Uterus (tissue), 4 donors: Measurements from ENCODE around the gene PLEKHA7. TPM values are rescaled to one million over a fixed set of nuclear protein-coding genes. Genes with fewer than 3 reads are reported as not detected.
"Not testable (repeated sequence)": the region's sequence is repeated elsewhere in the genome, so short reads cannot be mapped to it uniquely, and the experiment has no call there.

Experiments used
- DNase-seq, 2 donors: peaks; one replicate each; pipeline ENCODE4 v3.0.0-alpha.2; 2019 to 2020
- H3K27ac ChIP-seq, 2 donors: fragments of 200-600 bp; sonication (generic); 1 replicate in 1 of 2; 2 replicates in 1 of 2; pipeline ENCODE4 v1.5.1; 2016 to 2018
- H3K27me3 ChIP-seq, 2 donors: fragments of 200-600 bp; sonication (generic); one replicate each; pipeline ENCODE4 v1.5.1; 2018 to 2019; ENCODE audit warnings: control low read depth in 1 of 2
- H3K36me3 ChIP-seq, 2 donors: fragments of 200-600 bp; sonication (generic); one replicate each; pipeline ENCODE4 v1.5.1; 2019; ENCODE audit warnings: control low read depth in 1 of 2
- H3K4me1 ChIP-seq, 2 donors: fragments of 200-600 bp; sonication (generic); one replicate each; pipeline ENCODE4 v1.5.1; 2018 to 2019; ENCODE audit warnings: control low read depth in 1 of 2
- H3K4me3 ChIP-seq, 2 donors: fragments of 200-600 bp; sonication (generic); 1 replicate in 1 of 2; 2 replicates in 1 of 2; pipeline ENCODE4 v1.5.1; 2018 to 2019; ENCODE audit warnings: mild to moderate bottlenecking in 1 of 2
- H3K9me3 ChIP-seq, 2 donors: fragments of 200-600 bp; sonication (generic); one replicate each; pipeline ENCODE4 v1.5.1; 2019; ENCODE audit warnings: control low read depth in 1 of 2
- CTCF ChIP-seq, 4 experiments: fragments of 200-600 bp in 2 of 4; fragments of 450-650 bp in 2 of 4; sonication (generic) in 2 of 4; IDR thresholded peaks; one replicate each; pipeline ENCODE4 v1.5.1; 2016 to 2019; ENCODE audit warnings: antibody characterized with exemption in 4 of 4, mild to moderate bottlenecking in 2 of 4, moderate library complexity in 1 of 4
- POLR2A ChIP-seq, 2 donors: fragments of 450-650 bp; IDR thresholded peaks; one replicate each; pipeline ENCODE4 v1.6.1; 2016; ENCODE audit warnings: antibody characterized with exemption in 2 of 2, mild to moderate bottlenecking in 1 of 2, moderate library complexity in 1 of 2
- intact Hi-C: fragments of 100-400 bp; cut with DNase I; formaldehyde crosslinking; loops from one replicate; pipeline ENCODE4 v1.15.1; 2023; ENCODE audit warnings: low total_unique reads
- total RNA-seq, 4 donors: library from RNA; depleted of rRNA in 3 of 4; stranded (reverse); fragments of >200 nt in 3 of 4; gene quantifications; one replicate each; pipeline versions ENCODE4 v1.1.0 to v1.2.4, GENCODE V29; 2014 to 2023
- donor health status: DM: yes; HTN: yes; CAD: no.

Gene PLEKHA7
- total RNA-seq, 4 donors from 2014 or later, result 13.3 to 38.2 (median 26.7) TPM

- Histone ChIP-seq H3K27me3 (no peaks in the 10 kb centered on the region), H3K4me3 (no peak overlapping the region), H3K27ac (no peak overlapping the region), H3K36me3 (no peaks in the 10 kb centered on the region), H3K4me1 (no peaks in the 10 kb centered on the region), H3K9me3 (no peaks in the 10 kb centered on the region)
- intact Hi-C loops, result no loop called here
- TF ChIP-seq CTCF (IDR thresholded peaks at IDR 0.05), result no peak
- no peak for TF ChIP-seq POLR2A (IDR thresholded peaks at IDR 0.05)
- DNase-seq, result no peak
Observed at GRCh38 chr11:16912692-16913111, 101.5 kb downstream of the PLEKHA7 start.

- intact Hi-C loops, result no loop called here
- no peak for TF ChIP-seq POLR2A (IDR thresholded peaks at IDR 0.05)
- no peak for TF ChIP-seq CTCF (IDR thresholded peaks at IDR 0.05)
- H3K27me3 ChIP-seq, result no peaks in the 10 kb centered on the region
Observed at GRCh38 chr11:16911658-16912057, 102.6 kb downstream of the PLEKHA7 start.

GRCh38 chr11:16911186-16911585 is 103.0 kb downstream of the PLEKHA7 start:
- H3K27ac ChIP-seq, result no peak overlapping the region

More at GRCh38 chr11:16911658-16912057, 102.6 kb downstream of the PLEKHA7 start:
- no peak overlapping the region for H3K4me3 ChIP-seq
- H3K4me1 ChIP-seq, result no peaks in the 10 kb centered on the region
- no peaks in the 10 kb centered on the region for H3K36me3 ChIP-seq
- H3K9me3 ChIP-seq, result no peaks in the 10 kb centered on the region
- no peak overlapping the region for H3K27ac ChIP-seq
- no peak for DNase-seq

GRCh38 chr11:16909359-16910035 is 104.7 kb downstream of the PLEKHA7 start:
- TF ChIP-seq POLR2A (IDR thresholded peaks at IDR 0.05) (no peak), CTCF (IDR thresholded peaks at IDR 0.05) (no peak)
- no peak for DNase-seq
- no peaks in the 10 kb centered on the region for H3K4me1 ChIP-seq
- H3K27ac ChIP-seq, result no peak overlapping the region
- H3K4me3 ChIP-seq, result no peak overlapping the region
- intact Hi-C loops, result no loop called here
- H3K9me3 ChIP-seq, result no peaks in the 10 kb centered on the region
- H3K27me3 ChIP-seq, result no peaks in the 10 kb centered on the region
- no peaks in the 10 kb centered on the region for H3K36me3 ChIP-seq

More at GRCh38 chr11:16911186-16911585, 103.0 kb downstream of the PLEKHA7 start:
- Histone ChIP-seq H3K4me3 (no peak overlapping the region), H3K27me3 (no peaks in the 10 kb centered on the region), H3K4me1 (no peaks in the 10 kb centered on the region), H3K9me3 (no peaks in the 10 kb centered on the region), H3K36me3 (no peaks in the 10 kb centered on the region)
- no peak for DNase-seq
- intact Hi-C loops, result no loop called here
- TF ChIP-seq CTCF (IDR thresholded peaks at IDR 0.05) (no peak), POLR2A (IDR thresholded peaks at IDR 0.05) (no peak)

- no peak overlapping the region for H3K4me3 ChIP-seq
- H3K36me3 ChIP-seq, result no peaks in the 10 kb centered on the region
- H3K9me3 ChIP-seq, result no peaks in the 10 kb centered on the region
- H3K27me3 ChIP-seq, result no peaks in the 10 kb centered on the region
- no peak for DNase-seq
- TF ChIP-seq CTCF (IDR thresholded peaks at IDR 0.05), result no peak
- no peak for TF ChIP-seq POLR2A (IDR thresholded peaks at IDR 0.05)
- intact Hi-C loops, result no loop called here
- no peak overlapping the region for H3K27ac ChIP-seq
- H3K4me1 ChIP-seq, result no peaks in the 10 kb centered on the region
Observed at GRCh38 chr11:16905375-16905774, 108.8 kb downstream of the PLEKHA7 start.

- H3K4me3 ChIP-seq, intact Hi-C loops, H3K27ac ChIP-seq, H3K4me1 ChIP-seq, H3K36me3 ChIP-seq, H3K9me3 ChIP-seq, DNase-seq, H3K27me3 ChIP-seq: not testable (repeated sequence)
Observed at GRCh38 chr11:16904761-16905160, 109.5 kb downstream of the PLEKHA7 start.
